MM.1S (cell line): ENCODE results near the gene FAAP100.

Source experiments
- DNase-seq: peaks from one replicate; pipeline ENCODE4 v3.0.0-alpha.2; 2015
- H2AFZ ChIP-seq: fragments of 300-600 bp; sonication (generic); 2 replicates; pipeline ENCODE4 v1.6.0; 2016; ENCODE audit warnings: antibody characterized with exemption, low read length
- H3F3A ChIP-seq: fragments of 300-600 bp; sonication (generic); 2 replicates; pipeline ENCODE4 v1.6.1; 2016; ENCODE audit warnings: mild to moderate bottlenecking, antibody characterized with exemption, low read length, moderate library complexity, mixed read lengths; ENCODE audit not compliant: insufficient read depth
- H3K27ac ChIP-seq: fragments of 300-600 bp; sonication (generic); 2 replicates; pipeline ENCODE4 v1.5.1; 2016; ENCODE audit warnings: mild to moderate bottlenecking, low read length
- H3K27me3 ChIP-seq: fragments of 300-600 bp; sonication (generic); replicated peaks from 2 replicates; pipeline ENCODE4 v1.6.0; 2016; ENCODE audit warnings: low read length; ENCODE audit not compliant: insufficient read depth
- H3K36me3 ChIP-seq: fragments of 300-600 bp; sonication (generic); replicated peaks from 2 replicates; pipeline ENCODE4 v1.6.1; 2016; ENCODE audit warnings: mild to moderate bottlenecking, low read length, mixed read lengths; ENCODE audit not compliant: insufficient read depth
- H3K4me1 ChIP-seq: fragments of 300-600 bp; sonication (generic); 2 replicates; pipeline ENCODE4 v1.6.1; 2016; ENCODE audit warnings: low read length, mixed read lengths
- H3K4me2 ChIP-seq: fragments of 300-600 bp; sonication (generic); 2 replicates; pipeline ENCODE4 v1.6.0; 2016; ENCODE audit warnings: low read depth, low read length
- H3K4me3 ChIP-seq: fragments of 300-600 bp; sonication (generic); 2 replicates; pipeline ENCODE4 v1.5.1; 2016; ENCODE audit warnings: low read length, mixed read lengths
- H3K79me2 ChIP-seq: fragments of 300-600 bp; sonication (generic); 2 replicates; pipeline ENCODE4 v1.6.1; 2016; ENCODE audit warnings: mixed run types, low read length, mixed read lengths
- H3K9ac ChIP-seq: fragments of 300-600 bp; sonication (generic); 2 replicates; pipeline ENCODE4 v1.6.1; 2016; ENCODE audit warnings: low read length, mixed read lengths
- H3K9me2 ChIP-seq: fragments of 300-600 bp; sonication (generic); replicated peaks from 2 replicates; pipeline ENCODE4 v1.6.1; 2016; ENCODE audit warnings: mild to moderate bottlenecking, low read length, mixed read lengths; ENCODE audit not compliant: insufficient read depth
- H3K9me3 ChIP-seq: fragments of 300-600 bp; sonication (generic); replicated peaks from 2 replicates; pipeline ENCODE4 v1.6.1; 2016; ENCODE audit warnings: mild to moderate bottlenecking, low read length, mixed read lengths; ENCODE audit not compliant: insufficient read depth
- H4K20me1 ChIP-seq: fragments of 300-600 bp; sonication (generic); 2 replicates; pipeline ENCODE4 v1.6.1; 2016; ENCODE audit warnings: mild to moderate bottlenecking, low read length, moderate library complexity, mixed read lengths; ENCODE audit not compliant: insufficient read depth
- EZH2 ChIP-seq: fragments of 300-600 bp; sonication (generic); optimal IDR thresholded peaks from 2 replicates; pipeline ENCODE3; 2017; ENCODE audit warnings: low read depth, mild to moderate bottlenecking, antibody characterized with exemption, low read length, mixed read lengths
- EZH2phosphoT487 ChIP-seq: fragments of 300-600 bp; sonication (generic); IDR thresholded peaks from 2 replicates; pipeline ENCODE4 v1.6.1; 2018; ENCODE audit warnings: antibody characterized with exemption, low read length
- TF ChIP-seq, protein P1 (sequence below): fragments of 300-600 bp; sonication (generic); IDR thresholded peaks from 2 replicates; pipeline ENCODE4 v1.5.1; 2016; ENCODE audit warnings: antibody characterized with exemption, low read length, mixed read lengths

Gene FAAP100

DNA sequence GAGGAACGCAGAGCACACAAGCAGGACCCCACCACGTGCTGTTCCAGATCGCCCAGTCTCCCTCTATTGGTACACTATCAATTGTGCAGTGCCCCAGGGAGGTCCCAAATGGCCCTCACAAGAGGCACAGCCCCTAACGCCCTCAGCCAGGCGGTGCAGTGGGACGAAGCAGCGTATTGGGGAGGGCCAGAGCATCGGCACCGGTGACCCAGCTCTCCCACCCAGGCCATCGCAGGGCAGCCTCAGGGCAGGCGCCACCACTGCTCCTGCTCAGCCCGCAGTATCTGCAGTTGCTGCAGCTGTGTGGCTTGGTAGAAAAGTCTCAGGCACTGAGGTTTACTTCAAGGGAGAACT, 5.9 kb upstream of the FAAP100 start:
- Histone ChIP-seq H3K27me3 (no peaks in the 10 kb centered on the region), H3K79me2 (no peaks in the 10 kb centered on the region), H3K9ac (no peak overlapping the region), H4K20me1 (no peaks in the 10 kb centered on the region), H3K36me3 (no peaks in the 10 kb centered on the region), H3K4me3 (no peak overlapping the region), H3K4me2 (no peak overlapping the region), H3K4me1 (peaks cover 10% of the 10 kb centered on the region; the same call in 1 of the 2 replicates), H3F3A (peaks cover 14% of the 10 kb centered on the region), H3K27ac (no peak overlapping the region), H3K9me3 (no peaks in the 10 kb centered on the region), H2AFZ (no peak overlapping the region), H3K9me2 (no peaks in the 10 kb centered on the region)
- TF ChIP-seq, protein P1, sequence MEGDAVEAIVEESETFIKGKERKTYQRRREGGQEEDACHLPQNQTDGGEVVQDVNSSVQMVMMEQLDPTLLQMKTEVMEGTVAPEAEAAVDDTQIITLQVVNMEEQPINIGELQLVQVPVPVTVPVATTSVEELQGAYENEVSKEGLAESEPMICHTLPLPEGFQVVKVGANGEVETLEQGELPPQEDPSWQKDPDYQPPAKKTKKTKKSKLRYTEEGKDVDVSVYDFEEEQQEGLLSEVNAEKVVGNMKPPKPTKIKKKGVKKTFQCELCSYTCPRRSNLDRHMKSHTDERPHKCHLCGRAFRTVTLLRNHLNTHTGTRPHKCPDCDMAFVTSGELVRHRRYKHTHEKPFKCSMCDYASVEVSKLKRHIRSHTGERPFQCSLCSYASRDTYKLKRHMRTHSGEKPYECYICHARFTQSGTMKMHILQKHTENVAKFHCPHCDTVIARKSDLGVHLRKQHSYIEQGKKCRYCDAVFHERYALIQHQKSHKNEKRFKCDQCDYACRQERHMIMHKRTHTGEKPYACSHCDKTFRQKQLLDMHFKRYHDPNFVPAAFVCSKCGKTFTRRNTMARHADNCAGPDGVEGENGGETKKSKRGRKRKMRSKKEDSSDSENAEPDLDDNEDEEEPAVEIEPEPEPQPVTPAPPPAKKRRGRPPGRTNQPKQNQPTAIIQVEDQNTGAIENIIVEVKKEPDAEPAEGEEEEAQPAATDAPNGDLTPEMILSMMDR = no peak
- TF ChIP-seq EZH2 (no peak), EZH2phosphoT487 (no peak)
- no peak for DNase-seq

- Histone ChIP-seq H3K4me2 (no peak overlapping the region), H2AFZ (no peak overlapping the region), H3K4me3 (no peak overlapping the region), H3K9me3 (no peaks in the 10 kb centered on the region), H3K79me2 (no peaks in the 10 kb centered on the region), H3K9ac (no peak overlapping the region), H3K27ac (no peak overlapping the region), H4K20me1 (no peaks in the 10 kb centered on the region), H3K4me1 (peaks cover 10% of the 10 kb centered on the region; the same call in 1 of the 2 replicates), H3F3A (peaks cover 20% of the 10 kb centered on the region), H3K36me3 (no peaks in the 10 kb centered on the region), H3K27me3 (no peaks in the 10 kb centered on the region), H3K9me2 (no peaks in the 10 kb centered on the region)
- no peak for DNase-seq
- TF ChIP-seq EZH2 = no peak
- TF ChIP-seq, protein P1 = no peak
- TF ChIP-seq EZH2phosphoT487 = no peak
Measured at GRCh38 chr17:81557276-81558114, 5.3 kb upstream of the FAAP100 start.

DNA sequence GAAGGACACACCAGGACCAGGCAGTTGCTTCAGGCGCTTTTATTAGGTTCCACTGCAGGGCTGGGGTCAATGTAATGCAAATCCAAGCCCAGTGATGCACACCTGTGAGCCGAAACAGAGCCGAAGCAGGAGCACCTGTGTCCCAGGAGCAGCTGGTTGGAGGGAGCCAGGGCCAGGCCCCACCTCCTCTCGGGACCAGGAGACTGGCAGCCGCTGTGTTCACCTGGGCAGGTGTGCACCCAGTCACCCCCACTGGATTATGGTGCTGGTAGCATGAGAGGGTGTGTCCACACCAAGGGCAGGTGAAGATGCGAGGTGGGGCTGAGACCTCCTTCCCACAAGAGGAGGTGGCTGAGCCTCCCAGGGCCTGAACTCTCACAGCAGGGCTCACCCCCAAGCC, 4.7 kb upstream of the FAAP100 start:
- Histone ChIP-seq H3K27ac (no peak overlapping the region), H2AFZ (no peak overlapping the region), H3K4me1 (peaks cover 10% of the 10 kb centered on the region; the same call in 1 of the 2 replicates), H3K27me3 (no peaks in the 10 kb centered on the region), H3K9me3 (no peaks in the 10 kb centered on the region), H3K4me2 (no peak overlapping the region), H4K20me1 (no peaks in the 10 kb centered on the region), H3K9me2 (no peaks in the 10 kb centered on the region), H3F3A (peaks cover 22% of the 10 kb centered on the region), H3K36me3 (no peaks in the 10 kb centered on the region), H3K4me3 (no peak overlapping the region), H3K9ac (no peak overlapping the region), H3K79me2 (peaks cover 2% of the 10 kb centered on the region)
- no peak for TF ChIP-seq EZH2
- TF ChIP-seq, protein P1 = no peak
- no peak for TF ChIP-seq EZH2phosphoT487
- no peak for DNase-seq
